Tibial artery (tissue), 4 donors: ENCODE results near the gene BRAF.
"Not testable (repeated sequence)": the region's sequence is repeated elsewhere in the genome, so short reads cannot be mapped to it uniquely, and the experiment has no call there.

Source experiments
- DNase-seq, 2 donors: peaks; one replicate each; pipeline ENCODE4 v3.0.0-alpha.2; 2019
- H3K27ac ChIP-seq, 2 donors: fragments of 200-600 bp; sonication (generic) in 1 of 2; 1 replicate in 1 of 2; 2 replicates in 1 of 2; pipeline ENCODE4 v1.5.1; 2018 to 2019; ENCODE audit warnings: mild to moderate bottlenecking in 1 of 2
- H3K27me3 ChIP-seq, 2 donors: fragments of 200-600 bp; sonication (generic) in 1 of 2; one replicate each; pipeline versions ENCODE4 v1.5.1 to v1.6.0; 2016 to 2019
- H3K36me3 ChIP-seq, 3 donors: fragments of 200-600 bp; sonication (generic) in 2 of 3; one replicate each; pipeline ENCODE4 v1.5.1; 2016 to 2019; ENCODE audit warnings: mild to moderate bottlenecking in 2 of 3
- H3K4me1 ChIP-seq, 4 donors: fragments of 200-600 bp; sonication (generic) in 2 of 4; 1 replicate in 3 of 4; 2 replicates in 1 of 4; pipeline ENCODE4 v1.5.1; 2016 to 2019
- H3K4me3 ChIP-seq, 2 donors: fragments of 200-600 bp; sonication (generic) in 1 of 2; 1 replicate in 1 of 2; 2 replicates in 1 of 2; pipeline ENCODE4 v1.5.1; 2018 to 2019; ENCODE audit warnings: mild to moderate bottlenecking in 2 of 2
- H3K9me3 ChIP-seq, 3 donors: fragments of 200-600 bp; sonication (generic) in 1 of 3; one replicate each; pipeline ENCODE4 v1.5.1; 2016 to 2019
- CTCF ChIP-seq, 2 experiments: fragments of 200-600 bp in 1 of 2; fragments of 450-650 bp in 1 of 2; IDR thresholded peaks; one replicate each; pipeline ENCODE4 v1.5.1; 2017 to 2019; ENCODE audit warnings: antibody characterized with exemption in 2 of 2, mild to moderate bottlenecking in 1 of 2, moderate library complexity in 1 of 2
- intact Hi-C: fragments of 100-400 bp; cut with DNase I; formaldehyde crosslinking; loops from one replicate; pipeline ENCODE4 v1.15.0; 2023; ENCODE audit warnings: low total_unique reads

The BRAF gene

DNA sequence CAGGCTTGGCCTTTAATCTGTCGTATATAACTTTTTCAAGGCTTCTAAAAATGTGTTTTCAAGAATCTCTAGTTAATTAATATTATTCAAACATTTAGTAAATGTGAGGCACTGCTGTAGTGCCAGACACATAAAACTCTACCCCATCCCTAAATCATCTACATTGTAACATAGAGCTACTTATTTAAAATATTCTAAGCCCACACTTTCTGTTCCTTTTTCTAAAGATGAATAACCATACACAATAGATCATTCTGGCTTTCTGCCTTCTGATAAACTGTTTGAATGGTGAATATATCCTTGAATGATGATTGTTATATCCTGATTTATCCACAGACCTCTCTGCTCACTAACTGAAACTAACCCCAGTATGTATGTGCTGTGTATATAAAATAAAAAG, 41.4 kb downstream of the BRAF start:
- H3K4me1 ChIP-seq: peaks cover 0 to 4% (median 0%) of the 10 kb centered on the region in 4 donors
- no peak for TF ChIP-seq CTCF (IDR thresholded peaks at IDR 0.05)
- intact Hi-C loops: no loop called here

DNA sequence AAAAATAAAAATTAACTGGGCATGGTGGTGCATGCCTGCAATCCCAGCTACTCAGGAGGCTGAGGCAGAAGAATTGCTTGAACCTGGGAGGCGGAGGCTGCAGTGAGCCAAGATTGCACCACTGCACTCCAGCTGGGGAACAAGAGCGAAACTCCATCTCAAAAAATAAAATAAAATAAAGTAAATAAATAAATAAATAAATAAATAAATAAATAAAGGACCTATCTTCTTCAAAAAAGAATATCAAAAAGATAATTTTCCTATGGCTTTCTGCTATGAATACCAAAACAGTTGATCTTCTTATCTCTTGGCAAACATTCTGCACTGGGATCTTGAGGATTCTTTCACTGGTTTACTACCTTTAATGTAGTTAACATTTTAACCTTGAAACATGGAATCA, 41.9 kb downstream of the BRAF start:
- DNase-seq, H3K4me1 ChIP-seq, intact Hi-C loops, H3K4me3 ChIP-seq, H3K9me3 ChIP-seq, H3K36me3 ChIP-seq, H3K27me3 ChIP-seq, H3K27ac ChIP-seq: not testable (repeated sequence)

More for the DNA sequence above, 41.4 kb downstream of the BRAF start:
- Histone ChIP-seq H3K9me3 (no peaks in the 10 kb centered on the region), H3K36me3 (no peaks in the 10 kb centered on the region), H3K27ac (no peak overlapping the region), H3K27me3 (no peaks in the 10 kb centered on the region), H3K4me3 (no peak overlapping the region)
- no peak for DNase-seq

GRCh38 chr7:140881507-140882228, 43.1 kb downstream of the BRAF start:
- intact Hi-C loops: no loop called here

DNA sequence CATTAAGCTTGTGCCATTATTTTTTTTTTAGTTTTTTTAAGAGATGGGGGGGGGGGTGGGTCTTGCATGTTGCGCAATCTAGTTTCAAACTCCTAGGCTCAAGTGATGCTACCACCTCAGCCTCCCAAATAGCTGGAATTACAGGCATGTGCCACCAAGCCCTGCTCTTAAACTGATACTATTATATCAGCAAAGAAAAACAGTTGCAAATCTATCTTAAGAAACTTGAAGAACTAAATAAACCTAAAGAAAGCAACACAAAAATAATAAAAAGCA, 47.5 kb downstream of the BRAF start:
- no peak for TF ChIP-seq CTCF (IDR thresholded peaks at IDR 0.05)
- Histone ChIP-seq H3K4me1 (peaks cover 0 to 22% (median 9%) of the 10 kb centered on the region in 4 donors), H3K36me3 (no peaks in the 10 kb centered on the region), H3K27ac (no peak overlapping the region), H3K27me3 (no peaks in the 10 kb centered on the region), H3K4me3 (no peak overlapping the region), H3K9me3 (no peaks in the 10 kb centered on the region)
- intact Hi-C loops: no loop called here
- DNase-seq: no peak

More at GRCh38 chr7:140881507-140882228, 43.1 kb downstream of the BRAF start:
- Histone ChIP-seq H3K9me3 (no peaks in the 10 kb centered on the region), H3K27me3 (no peaks in the 10 kb centered on the region), H3K36me3 (no peaks in the 10 kb centered on the region), H3K27ac (no peak overlapping the region), H3K4me1 (peaks cover 0 to 10% (median 6%) of the 10 kb centered on the region in 4 donors), H3K4me3 (no peak overlapping the region)
- TF ChIP-seq CTCF (IDR thresholded peaks at IDR 0.05): no peak
- no peak for DNase-seq

DNA sequence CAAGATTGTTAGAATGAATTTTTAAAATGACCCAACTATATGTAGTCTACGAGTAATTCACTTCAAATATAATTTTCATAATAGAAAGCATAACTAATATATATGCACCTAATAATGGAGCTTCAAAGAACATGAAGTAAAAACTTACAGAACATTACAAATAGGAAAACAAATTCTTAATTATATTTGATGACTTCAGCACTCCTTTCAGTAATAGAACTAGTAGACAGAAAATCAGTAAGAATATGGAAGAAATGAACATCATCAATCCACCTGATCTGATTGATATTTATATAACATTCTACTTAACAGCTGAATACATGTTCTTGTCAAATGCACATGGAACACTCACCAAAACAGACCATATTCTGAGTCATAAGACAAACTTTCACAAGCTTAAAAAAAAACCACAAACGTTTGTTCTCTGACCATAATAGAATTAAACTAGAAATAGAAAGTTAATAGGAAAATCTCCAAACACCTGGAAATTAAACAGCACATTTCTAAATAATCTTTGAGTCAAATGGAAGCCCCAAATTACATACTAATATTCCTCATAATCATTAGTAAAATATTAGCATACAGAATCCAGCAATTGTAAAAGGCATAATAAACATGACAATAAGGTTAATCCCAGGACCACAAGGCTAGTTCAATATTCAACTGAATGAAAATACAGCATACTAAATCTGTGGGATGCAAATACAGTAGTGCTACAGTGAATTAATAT, 48.0 kb downstream of the BRAF start:
- intact Hi-C loops: no loop called here
- Histone ChIP-seq H3K4me3 (no peak overlapping the region), H3K9me3 (no peaks in the 10 kb centered on the region), H3K36me3 (no peaks in the 10 kb centered on the region), H3K27ac (no peak overlapping the region), H3K27me3 (no peaks in the 10 kb centered on the region), H3K4me1 (peaks cover 0 to 22% (median 9%) of the 10 kb centered on the region in 4 donors)
- TF ChIP-seq CTCF (IDR thresholded peaks at IDR 0.05): no peak
- no peak for DNase-seq

DNA sequence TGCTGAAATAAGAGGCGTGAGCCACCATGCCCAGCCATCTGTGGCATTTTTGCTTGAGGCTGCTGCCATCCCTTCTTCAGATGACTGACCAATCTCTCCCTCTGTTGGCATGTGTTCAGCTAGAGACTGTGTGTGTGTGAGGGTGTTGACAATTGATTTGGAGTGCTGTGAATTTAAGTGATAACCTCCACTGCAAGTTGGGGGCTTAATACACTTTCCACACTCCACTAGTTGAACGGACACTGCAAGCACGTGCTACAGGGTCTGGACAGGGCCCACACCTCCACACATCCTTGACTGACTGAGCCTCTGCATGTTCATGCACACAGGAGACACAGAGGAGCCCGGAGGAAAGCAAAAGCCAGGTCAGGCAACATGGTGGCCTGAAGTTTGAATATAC, 51.3 kb downstream of the BRAF start:
- no peaks in the 10 kb centered on the region for H3K27me3 ChIP-seq
- intact Hi-C loops: no loop called here
- no peak overlapping the region for H3K4me3 ChIP-seq
- H3K4me1 ChIP-seq: peaks cover 0 to 28% (median 9%) of the 10 kb centered on the region in 4 donors
- no peak for DNase-seq
- H3K36me3 ChIP-seq: no peaks in the 10 kb centered on the region
- H3K27ac ChIP-seq: no peak overlapping the region
- no peak for TF ChIP-seq CTCF (IDR thresholded peaks at IDR 0.05)
- no peaks in the 10 kb centered on the region for H3K9me3 ChIP-seq
